OCI-LY1 (cell line): ENCODE data around the gene MARS1.
A peak's percentile ranks its signal among the peaks of the same experiment; 100 is the strongest.

Experiments
- H2AFZ ChIP-seq: fragments of 200-600 bp; sonication (generic), shearing (Covaris generic); 2 replicates; pipeline ENCODE4 v1.6.0; 2014; ENCODE audit warnings: antibody characterized with exemption, mild to moderate bottlenecking, low read length
- H3F3A ChIP-seq: fragments of 200-600 bp; sonication (generic), shearing (Covaris generic); 2 replicates; pipeline ENCODE4 v1.6.0; 2014; ENCODE audit warnings: mild to moderate bottlenecking, antibody characterized with exemption, low read length, moderate library complexity; ENCODE audit not compliant: insufficient read depth
- H3K27ac ChIP-seq: fragments of 200-600 bp; sonication (generic); 2 replicates; pipeline ENCODE4 v1.5.1; 2014; ENCODE audit warnings: low read length, mixed run types, mild to moderate bottlenecking, low read depth; ENCODE audit not compliant: poor library complexity, severe bottlenecking
- H3K27me3 ChIP-seq: fragments of 200-600 bp; sonication (generic); 2 replicates; pipeline ENCODE4 v1.6.0; 2014; ENCODE audit warnings: antibody characterized with exemption, mild to moderate bottlenecking, low read length, moderate library complexity; ENCODE audit not compliant: insufficient read depth
- H3K36me3 ChIP-seq: fragments of 200-600 bp; sonication (generic); 2 replicates; pipeline ENCODE4 v1.6.1; 2014; ENCODE audit warnings: mild to moderate bottlenecking, antibody characterized with exemption, low read length, moderate library complexity, mixed read lengths; ENCODE audit not compliant: insufficient read depth
- H3K4me1 ChIP-seq: fragments of 200-600 bp; sonication (generic); 2 replicates; pipeline ENCODE4 v1.5.1; 2014; ENCODE audit warnings: mild to moderate bottlenecking, low read length, moderate library complexity; ENCODE audit not compliant: insufficient read depth, severe bottlenecking
- H3K4me2 ChIP-seq: fragments of 200-600 bp; sonication (generic), shearing (Covaris generic); 2 replicates; pipeline ENCODE4 v1.6.1; 2014; ENCODE audit warnings: low read length
- H3K4me3 ChIP-seq: fragments of 200-600 bp; sonication (generic); 2 replicates; pipeline ENCODE4 v1.5.1; 2014; ENCODE audit warnings: low read length, low read depth, mild to moderate bottlenecking, mixed read lengths; ENCODE audit not compliant: poor library complexity, severe bottlenecking
- H3K79me2 ChIP-seq: fragments of 200-600 bp; shearing (Covaris generic); 2 replicates; pipeline ENCODE4 v1.6.1; 2016; ENCODE audit warnings: mixed run types, low read length, mixed read lengths; ENCODE audit not compliant: insufficient read depth
- H3K9ac ChIP-seq: fragments of 200-600 bp; sonication (generic), shearing (Covaris generic); 2 replicates; pipeline ENCODE4 v1.6.1; 2014; ENCODE audit warnings: mild to moderate bottlenecking, low read length, mixed read lengths
- H3K9me2 ChIP-seq: fragments of 200-600 bp; sonication (generic), shearing (Covaris generic); 2 replicates; pipeline ENCODE4 v1.6.1; 2014; ENCODE audit warnings: low read depth, mild to moderate bottlenecking, low read length, mixed read lengths
- H3K9me3 ChIP-seq: fragments of 200-600 bp; shearing (Covaris generic); 2 replicates; pipeline ENCODE4 v1.6.1; 2014; ENCODE audit warnings: low read length, mixed read lengths
- H4K20me1 ChIP-seq: fragments of 200-600 bp; sonication (generic), shearing (Covaris generic); 2 replicates; pipeline ENCODE4 v1.6.0; 2016; ENCODE audit warnings: mild to moderate bottlenecking, low read length; ENCODE audit not compliant: insufficient read depth
- EZH2 ChIP-seq: fragments of 200-600 bp; sonication (generic), shearing (Covaris generic); IDR thresholded peaks from 2 replicates; pipeline ENCODE4 v1.8.0; 2017; ENCODE audit warnings: borderline replicate concordance, mixed run types, mild to moderate bottlenecking, antibody characterized with exemption, low read length, moderate library complexity, mixed read lengths
- TF ChIP-seq, protein P1 (sequence below): fragments of 200-600 bp; sonication (generic), shearing (Covaris generic); IDR thresholded peaks from 2 replicates; pipeline ENCODE4 v1.5.1; 2017; ENCODE audit warnings: mild to moderate bottlenecking, antibody characterized with exemption, low read length, moderate library complexity, mixed read lengths

MARS1 gene

DNA sequence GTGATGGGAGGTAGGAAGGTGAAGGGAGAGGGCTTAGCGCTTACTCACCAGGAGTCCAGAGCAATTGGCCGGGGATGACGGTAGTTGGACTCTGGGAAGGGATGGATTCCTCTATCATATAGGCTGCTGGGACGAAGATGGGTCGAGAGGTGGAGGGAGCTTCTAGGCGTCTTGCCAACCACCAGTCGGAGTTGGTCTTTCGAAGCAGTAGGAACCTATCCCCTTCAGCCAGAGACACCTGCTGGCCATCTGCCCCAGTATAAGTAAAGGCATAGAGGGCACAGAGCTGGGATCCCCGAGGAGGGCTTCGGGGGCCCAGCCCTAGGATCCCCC is 8.9 kb upstream of the MARS1 start:
- peak overlapping the region; percentile 65 for H3K9ac ChIP-seq
- H3K27me3 ChIP-seq = no peaks in the 10 kb centered on the region
- H3K27ac ChIP-seq = peak overlapping the region; percentile 88
- H4K20me1 ChIP-seq = no peaks in the 10 kb centered on the region
- H3K9me3 ChIP-seq = no peaks in the 10 kb centered on the region
- peak overlapping the region; percentile 57 for H3K4me3 ChIP-seq
- H3K36me3 ChIP-seq = no peaks in the 10 kb centered on the region
- no peaks in the 10 kb centered on the region for H3K9me2 ChIP-seq
- no peak for TF ChIP-seq EZH2
- TF ChIP-seq, protein P1, sequence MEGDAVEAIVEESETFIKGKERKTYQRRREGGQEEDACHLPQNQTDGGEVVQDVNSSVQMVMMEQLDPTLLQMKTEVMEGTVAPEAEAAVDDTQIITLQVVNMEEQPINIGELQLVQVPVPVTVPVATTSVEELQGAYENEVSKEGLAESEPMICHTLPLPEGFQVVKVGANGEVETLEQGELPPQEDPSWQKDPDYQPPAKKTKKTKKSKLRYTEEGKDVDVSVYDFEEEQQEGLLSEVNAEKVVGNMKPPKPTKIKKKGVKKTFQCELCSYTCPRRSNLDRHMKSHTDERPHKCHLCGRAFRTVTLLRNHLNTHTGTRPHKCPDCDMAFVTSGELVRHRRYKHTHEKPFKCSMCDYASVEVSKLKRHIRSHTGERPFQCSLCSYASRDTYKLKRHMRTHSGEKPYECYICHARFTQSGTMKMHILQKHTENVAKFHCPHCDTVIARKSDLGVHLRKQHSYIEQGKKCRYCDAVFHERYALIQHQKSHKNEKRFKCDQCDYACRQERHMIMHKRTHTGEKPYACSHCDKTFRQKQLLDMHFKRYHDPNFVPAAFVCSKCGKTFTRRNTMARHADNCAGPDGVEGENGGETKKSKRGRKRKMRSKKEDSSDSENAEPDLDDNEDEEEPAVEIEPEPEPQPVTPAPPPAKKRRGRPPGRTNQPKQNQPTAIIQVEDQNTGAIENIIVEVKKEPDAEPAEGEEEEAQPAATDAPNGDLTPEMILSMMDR = peak; percentile 38; the same call in 1 of the 2 replicates
- H3F3A ChIP-seq = no peaks in the 10 kb centered on the region
- peaks cover 51% of the 10 kb centered on the region for H3K4me1 ChIP-seq
- H3K79me2 ChIP-seq = no peaks in the 10 kb centered on the region
- peak overlapping the region; percentile 74 for H3K4me2 ChIP-seq
- no peak overlapping the region for H2AFZ ChIP-seq

DNA sequence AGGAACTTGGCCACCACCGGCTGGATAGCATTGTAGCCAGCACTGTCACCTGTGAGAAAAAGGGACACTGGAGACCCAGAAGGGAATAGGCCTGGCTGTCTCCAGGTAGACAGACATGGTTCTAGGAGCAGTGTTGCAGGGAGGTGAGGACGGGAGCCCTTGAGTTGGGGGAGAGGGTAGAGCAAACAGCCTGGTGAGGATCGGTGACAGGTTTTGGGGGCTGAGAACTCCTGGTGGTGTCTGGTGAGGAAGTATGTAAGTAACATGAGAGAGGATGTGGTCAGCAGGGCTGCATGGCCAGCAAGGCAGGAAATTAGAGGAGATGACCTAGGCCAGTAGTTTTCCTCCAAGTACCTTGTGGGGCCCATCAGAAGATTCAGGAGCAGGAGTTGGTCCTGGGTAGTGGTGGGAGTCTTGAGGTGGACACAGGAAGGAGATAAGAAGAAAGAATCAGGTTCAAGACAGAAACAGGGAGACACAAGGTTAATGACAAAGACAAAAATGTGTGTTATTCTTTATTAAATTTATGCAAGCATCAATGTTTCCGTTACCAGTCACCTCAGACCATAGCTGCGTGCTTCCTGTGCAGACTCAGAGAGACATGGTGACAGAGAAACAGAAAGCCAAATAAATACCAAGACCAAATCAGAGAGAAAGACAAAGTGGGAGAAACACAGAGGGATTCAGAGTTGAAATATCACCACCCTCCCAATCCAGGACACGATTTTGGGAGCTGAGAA is 8.3 kb upstream of the MARS1 start, which contains the start of gene ARHGAP9:
ARHGAP9 (minus strand) TSS at position 491 of the 740 bp plus-strand sequence; CDS start at position 31, 460 bp downstream.
- Histone ChIP-seq H3K9me2 (no peaks in the 10 kb centered on the region), H3K27me3 (no peaks in the 10 kb centered on the region), H3K79me2 (no peaks in the 10 kb centered on the region), H3K36me3 (no peaks in the 10 kb centered on the region), H2AFZ (no peak within 1 kb of the TSS), H3K9ac (peak within 1 kb of the TSS; percentile 65), H3K4me3 (peak within 1 kb of the TSS; percentile 57), H3K27ac (peak within 1 kb of the TSS; percentile 88), H3K9me3 (no peaks in the 10 kb centered on the region), H4K20me1 (no peaks in the 10 kb centered on the region), H3K4me2 (peak within 1 kb of the TSS; percentile 74), H3K4me1 (peaks cover 51% of the 10 kb centered on the region), H3F3A (no peaks in the 10 kb centered on the region)
- TF ChIP-seq, protein P1 = no peak
- no peak for TF ChIP-seq EZH2

DNA sequence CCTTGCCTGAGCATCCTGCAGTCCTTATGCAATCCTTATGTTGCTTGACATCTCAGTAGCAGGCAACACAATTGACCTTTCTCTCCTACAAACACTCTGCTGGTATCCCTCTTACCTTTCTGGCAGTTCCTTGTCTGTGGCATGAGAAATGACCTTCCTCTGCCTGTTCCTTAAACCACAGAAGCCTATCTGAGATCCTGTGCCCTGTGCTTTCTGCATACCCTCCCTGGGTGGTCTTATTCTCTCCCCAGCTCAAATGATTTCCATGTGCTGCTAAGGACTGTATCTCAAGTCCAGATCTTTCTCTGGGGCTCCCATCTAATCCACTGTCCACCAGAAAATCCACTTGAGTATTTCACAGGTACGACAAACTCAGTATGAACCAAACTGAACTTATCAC is 6.2 kb upstream of the MARS1 start:
- no peak overlapping the region for H3K4me3 ChIP-seq
- H3K9me2 ChIP-seq = no peaks in the 10 kb centered on the region
- no peak overlapping the region for H3K27ac ChIP-seq
- no peak overlapping the region for H3K4me2 ChIP-seq
- H4K20me1 ChIP-seq = no peaks in the 10 kb centered on the region
- no peak for TF ChIP-seq EZH2
- TF ChIP-seq, protein P1 = no peak
- no peaks in the 10 kb centered on the region for H3K36me3 ChIP-seq
- no peak overlapping the region for H3K9ac ChIP-seq
- H3K79me2 ChIP-seq = no peaks in the 10 kb centered on the region
- H2AFZ ChIP-seq = no peak overlapping the region
- no peaks in the 10 kb centered on the region for H3K27me3 ChIP-seq
- H3K4me1 ChIP-seq = peaks cover 44% of the 10 kb centered on the region
- H3K9me3 ChIP-seq = no peaks in the 10 kb centered on the region
- H3F3A ChIP-seq = no peaks in the 10 kb centered on the region
